CD4-positive, CD25-positive, alpha-beta regulatory T cell (primary cell): ENCODE results near the gene HES3. TPM values are rescaled to one million over a fixed set of nuclear protein-coding genes. Genes with fewer than 3 reads are reported as not detected.

Experiments
- ATAC-seq, 2 donors: fragments of 150-1000 bp; cut with Tn5 transposase; one replicate each; pipeline ENCODE4 v1.10.0; 2021; ENCODE audit warnings: low read depth in 2 of 2, moderate number of reproducible peaks in 2 of 2, moderate library complexity in 1 of 2
- DNase-seq, 3 donors: peaks; one replicate each; pipeline versions ENCODE4 v3.0.0 to v3.0.0-alpha.2; 2012 to 2022; ENCODE audit warnings: mixed read lengths in 1 of 3
- H3K27ac ChIP-seq: one replicate; pipeline ENCODE4 v1.7.0; 2013; ENCODE audit warnings: mild to moderate bottlenecking, low read length; ENCODE audit not compliant: insufficient read depth, poor library complexity, severe bottlenecking
- H3K27me3 ChIP-seq: one replicate; pipeline ENCODE4 v1.7.0; 2013; ENCODE audit warnings: low read length; ENCODE audit not compliant: control insufficient read depth, insufficient read depth
- H3K36me3 ChIP-seq: one replicate; pipeline ENCODE4 v1.7.0; 2013; ENCODE audit warnings: mild to moderate bottlenecking, low read length, moderate library complexity; ENCODE audit not compliant: control insufficient read depth, insufficient read depth
- H3K4me1 ChIP-seq: 2 replicates; pipeline ENCODE4 v1.7.0; 2013; ENCODE audit warnings: mild to moderate bottlenecking, low read length; ENCODE audit not compliant: insufficient read depth, control insufficient read depth, poor library complexity, severe bottlenecking
- H3K4me3 ChIP-seq: one replicate; pipeline ENCODE4 v1.7.0; 2013; ENCODE audit warnings: low read depth, mild to moderate bottlenecking, low read length, moderate library complexity
- H3K9me3 ChIP-seq, 2 experiments: 1 replicate in 1 of 2; 2 replicates in 1 of 2; pipeline ENCODE4 v1.7.0; 2013; ENCODE audit warnings: low read length in 2 of 2, mild to moderate bottlenecking in 1 of 2, moderate library complexity in 1 of 2; ENCODE audit not compliant: control insufficient read depth in 2 of 2
- H3K27ac Mint-ChIP-seq, 3 donors: one replicate each; pipeline ENCODE4 v1.8.0; 2020 to 2022; ENCODE audit warnings: mild to moderate bottlenecking in 3 of 3, mixed read lengths in 3 of 3, moderate library complexity in 2 of 3
- H3K27me3 Mint-ChIP-seq: one replicate; pipeline ENCODE4 v1.8.0; 2022; ENCODE audit warnings: mild to moderate bottlenecking, mixed read lengths
- H3K36me3 Mint-ChIP-seq: one replicate; pipeline ENCODE4 v1.8.0; 2020; ENCODE audit warnings: mixed read lengths
- H3K4me1 Mint-ChIP-seq, 4 donors: one replicate each; pipeline ENCODE4 v1.8.0; 2020 to 2022; ENCODE audit warnings: mixed read lengths in 4 of 4, mild to moderate bottlenecking in 1 of 4
- H3K4me3 Mint-ChIP-seq, 4 donors: one replicate each; pipeline ENCODE4 v1.8.0; 2020 to 2022; ENCODE audit warnings: mild to moderate bottlenecking in 4 of 4, mixed read lengths in 4 of 4, moderate library complexity in 3 of 4
- H3K9me3 Mint-ChIP-seq, 7 donors: one replicate each; pipeline ENCODE4 v1.8.0; 2020 to 2022; ENCODE audit warnings: mixed read lengths in 7 of 7, mild to moderate bottlenecking in 3 of 7, moderate library complexity in 2 of 7
- polyA plus RNA-seq, 4 donors: library from polyadenylated mRNA; unstranded; fragments of 300-500 nt; fragmentation: Illumina TruSeq; gene quantifications; one replicate each; pipeline ENCODE4 v1.2.3, GENCODE V29; 2021
- total RNA-seq: library from RNA; stranded (reverse); gene quantifications from one replicate; pipeline ENCODE4 v1.2.3, GENCODE V29; 2022

Gene HES3
- total and polyA plus RNA-seq, 5 donors from 2014 or later = not detected

DNA sequence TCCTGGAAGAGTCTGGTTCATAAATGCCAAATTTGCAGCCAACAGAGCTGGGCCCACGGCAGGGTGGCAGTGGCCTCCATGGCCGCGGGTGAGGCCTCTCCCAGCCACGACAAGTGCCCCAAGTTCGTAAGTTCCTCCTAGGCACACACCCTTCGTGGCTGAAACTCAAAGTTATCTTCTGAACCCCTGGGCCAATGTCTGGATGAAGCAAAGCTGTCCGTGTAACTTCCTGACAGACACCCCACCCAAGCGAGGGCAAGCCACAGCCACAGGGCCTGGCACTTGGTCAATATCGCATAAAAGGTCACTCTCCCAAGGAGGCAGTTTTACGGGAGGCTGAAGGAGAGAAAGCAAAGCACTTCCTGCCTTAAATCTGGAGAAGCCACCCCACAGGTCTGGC is 44.7 kb downstream of the HES3 start:
- Histone ChIP-seq H3K4me3 (no peak overlapping the region), H3K4me1 (no peaks in the 10 kb centered on the region), H3K36me3 (no peaks in the 10 kb centered on the region), H3K27me3 (no peaks in the 10 kb centered on the region), H3K9me3 (no peaks in the 10 kb centered on the region), H3K27ac (no peak overlapping the region)
- Mint-ChIP-seq H3K36me3 (peaks cover 8% of the 10 kb centered on the region), H3K27me3 (no peaks in the 10 kb centered on the region), H3K9me3 (no peaks in the 10 kb centered on the region), H3K27ac (no peak overlapping the region), H3K4me1 (no peaks in the 10 kb centered on the region), H3K4me3 (no peak overlapping the region)
- no peak for DNase-seq
- no peak for ATAC-seq

DNA sequence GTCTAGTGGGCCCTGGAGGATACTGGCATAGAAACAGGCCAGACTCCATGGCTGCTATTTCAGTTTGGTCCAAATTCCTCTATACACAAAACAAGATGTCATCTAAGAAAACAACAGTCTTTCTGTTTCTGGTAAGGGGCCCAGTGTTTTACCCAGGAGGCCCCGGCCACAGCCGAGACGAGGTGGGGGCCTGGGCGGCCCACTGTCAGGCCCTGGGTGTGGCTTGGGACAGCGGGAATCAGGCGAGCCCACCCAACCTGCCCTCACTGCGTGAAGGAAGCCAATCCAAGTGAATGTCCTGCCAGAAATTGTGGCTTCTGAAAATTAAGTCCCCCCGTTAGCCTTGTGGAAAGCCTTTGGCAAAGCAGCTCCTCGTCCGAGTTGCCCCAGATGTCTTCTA is 48.1 kb downstream of the HES3 start:
- no peak for DNase-seq
- Histone ChIP-seq H3K9me3 (no peaks in the 10 kb centered on the region), H3K4me1 (no peaks in the 10 kb centered on the region), H3K36me3 (peaks cover 3% of the 10 kb centered on the region), H3K27ac (no peak overlapping the region), H3K4me3 (no peak overlapping the region), H3K27me3 (no peaks in the 10 kb centered on the region)
- no peak for ATAC-seq
- Mint-ChIP-seq H3K4me3 (no peak overlapping the region), H3K4me1 (no peaks in the 10 kb centered on the region), H3K27ac (no peak overlapping the region), H3K27me3 (no peaks in the 10 kb centered on the region), H3K9me3 (no peaks in the 10 kb centered on the region), H3K36me3 (peaks cover 14% of the 10 kb centered on the region)

- Mint-ChIP-seq H3K27me3 (no peaks in the 10 kb centered on the region), H3K9me3 (no peaks in the 10 kb centered on the region), H3K36me3 (peaks cover 14% of the 10 kb centered on the region), H3K27ac (no peak overlapping the region), H3K4me3 (no peak overlapping the region), H3K4me1 (no peaks in the 10 kb centered on the region)
- Histone ChIP-seq H3K4me1 (no peaks in the 10 kb centered on the region), H3K27ac (no peak overlapping the region), H3K27me3 (no peaks in the 10 kb centered on the region), H3K36me3 (peaks cover 3% of the 10 kb centered on the region), H3K4me3 (no peak overlapping the region), H3K9me3 (no peaks in the 10 kb centered on the region)
- ATAC-seq (no peak), DNase-seq (no peak)
Measured at GRCh38 chr1:6294080-6294889, 50.3 kb downstream of the HES3 start.

- DNase-seq (no peak), ATAC-seq (no peak)
- Mint-ChIP-seq H3K9me3 (no peaks in the 10 kb centered on the region), H3K4me1 (no peaks in the 10 kb centered on the region), H3K27me3 (no peaks in the 10 kb centered on the region), H3K4me3 (no peak overlapping the region), H3K27ac (no peak overlapping the region), H3K36me3 (peaks cover 14% of the 10 kb centered on the region)
- Histone ChIP-seq H3K36me3 (peaks cover 3% of the 10 kb centered on the region), H3K9me3 (no peaks in the 10 kb centered on the region), H3K27me3 (no peaks in the 10 kb centered on the region), H3K4me1 (no peaks in the 10 kb centered on the region), H3K27ac (no peak overlapping the region), H3K4me3 (no peak overlapping the region)
Measured at GRCh38 chr1:6294890-6295556, 51.0 kb downstream of the HES3 start.

Other genes starting within 250 kb of the HES3 start
- 244 TPM for gene KCNAB2, start 198.3 kb upstream of the HES3 start, total RNA-seq
- gene KCNAB2, start 198.3 kb upstream of the HES3 start, polyA plus RNA-seq = 10 to 100 TPM; 21.2 to 28.6 (median 26.5) TPM
- not detected for gene CHD5, start 63.9 kb upstream of the HES3 start, total RNA-seq
- gene CHD5, start 63.9 kb upstream of the HES3 start, polyA plus RNA-seq = not detected
- 405 TPM for gene RPL22, start 44.6 kb upstream of the HES3 start, total RNA-seq
- 100 to 1,000 TPM; 152 to 238 (median 191) TPM for gene RPL22, start 44.6 kb upstream of the HES3 start, polyA plus RNA-seq
- gene RNF207, start 38.1 kb upstream of the HES3 start, total RNA-seq = 8.4 TPM
- under 1 TPM; 0.08 to 0.52 (median 0.40) TPM for gene RNF207, start 38.1 kb upstream of the HES3 start, polyA plus RNA-seq
- gene ICMT, start 8.2 kb upstream of the HES3 start, total RNA-seq = 9.1 TPM
- gene ICMT, start 8.2 kb upstream of the HES3 start, polyA plus RNA-seq = 10 to 100 TPM; 18.2 to 22.3 (median 19.7) TPM
- 0.15 TPM for gene GPR153, start 16.9 kb downstream of the HES3 start, total RNA-seq
- gene GPR153, start 16.9 kb downstream of the HES3 start, polyA plus RNA-seq = not detected
- 9.6 TPM for gene ACOT7, start 149.6 kb downstream of the HES3 start, total RNA-seq
- 10 to 100 TPM in 2 of 4 donors, 1 to 10 TPM in 2; 9.3 to 13.6 (median 9.9) TPM for gene ACOT7, start 149.6 kb downstream of the HES3 start, polyA plus RNA-seq
- not detected for gene HES2, start 175.7 kb downstream of the HES3 start, total RNA-seq
- gene HES2, start 175.7 kb downstream of the HES3 start, polyA plus RNA-seq = not detected
- 3.7 TPM for gene ESPN, start 180.6 kb downstream of the HES3 start, total RNA-seq
- gene ESPN, start 180.6 kb downstream of the HES3 start, polyA plus RNA-seq = under 1 TPM; 0.22 to 0.25 (median 0.22) TPM
- 258 TPM for gene TNFRSF25, start 222.0 kb downstream of the HES3 start, total RNA-seq
- 10 to 100 TPM; 23.3 to 32.8 (median 31.0) TPM for gene TNFRSF25, start 222.0 kb downstream of the HES3 start, polyA plus RNA-seq
- 5.0 TPM for gene PLEKHG5, start 247.5 kb downstream of the HES3 start, total RNA-seq
- 1 to 10 TPM in 1 of 4 donors, under 1 TPM in 2, not detected in 1; 0.65 to 1.0 (median 0.68) TPM for gene PLEKHG5, start 247.5 kb downstream of the HES3 start, polyA plus RNA-seq